Neural cell (in vitro differentiated cells): Measurements from ENCODE around the gene MAP7D2.

Source experiments
- RAD21 ChIP-seq: fragments of 450-650 bp; conservative IDR thresholded peaks from 2 replicates; pipeline ENCODE4 v1.6.1; 2014; ENCODE audit warnings: antibody characterized with exemption, mild to moderate bottlenecking, moderate library complexity
- TF ChIP-seq, protein P1 (sequence below): fragments of 450-650 bp; IDR thresholded peaks from 2 replicates; pipeline ENCODE4 v1.5.1; 2014; ENCODE audit warnings: antibody characterized with exemption, mild to moderate bottlenecking, moderate library complexity; ENCODE audit not compliant: poor library complexity, severe bottlenecking

DNA sequence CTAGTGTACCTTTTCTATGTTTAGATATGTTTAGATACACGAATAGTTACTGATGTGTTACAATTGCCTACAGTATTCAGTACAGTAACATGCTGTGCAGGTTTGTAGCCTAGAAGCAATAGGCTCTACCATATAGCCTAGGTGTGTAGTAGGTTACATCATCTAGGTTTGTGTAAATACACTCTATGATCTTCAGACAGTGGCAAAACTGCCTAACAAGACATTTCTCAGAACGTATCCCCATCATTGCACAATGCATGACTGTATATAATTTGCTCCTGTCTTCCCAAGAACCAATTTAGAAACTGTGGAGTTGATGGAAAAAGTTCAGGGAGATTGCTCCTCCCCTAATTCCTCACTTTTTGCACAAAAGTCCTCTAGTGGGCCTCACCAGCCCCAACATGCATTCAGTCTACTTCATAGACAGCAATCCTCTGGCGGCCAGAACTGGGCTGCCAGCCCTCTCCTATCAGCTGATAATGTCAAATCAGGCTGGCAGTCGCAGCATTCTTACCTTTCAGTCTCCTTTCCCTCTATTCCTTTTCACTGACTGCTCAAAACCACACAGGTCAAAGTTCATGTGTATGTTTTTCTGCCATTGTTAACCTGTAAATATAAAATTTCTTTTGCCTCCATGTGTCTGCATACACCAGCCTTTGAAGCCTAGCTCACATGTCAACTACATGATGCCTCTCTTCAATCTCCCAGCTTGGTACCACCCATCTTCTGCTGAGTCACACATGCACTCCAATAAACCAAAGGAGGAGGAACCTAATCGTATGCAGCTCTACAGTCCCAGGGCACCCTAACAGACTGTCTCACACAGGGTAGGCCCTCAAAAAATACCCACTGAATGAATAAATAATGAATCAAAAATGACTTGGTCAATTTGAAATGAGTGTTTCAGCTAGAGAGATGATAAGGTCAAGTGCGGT is 157.9 kb downstream of the MAP7D2 start:
- TF ChIP-seq, protein P1, sequence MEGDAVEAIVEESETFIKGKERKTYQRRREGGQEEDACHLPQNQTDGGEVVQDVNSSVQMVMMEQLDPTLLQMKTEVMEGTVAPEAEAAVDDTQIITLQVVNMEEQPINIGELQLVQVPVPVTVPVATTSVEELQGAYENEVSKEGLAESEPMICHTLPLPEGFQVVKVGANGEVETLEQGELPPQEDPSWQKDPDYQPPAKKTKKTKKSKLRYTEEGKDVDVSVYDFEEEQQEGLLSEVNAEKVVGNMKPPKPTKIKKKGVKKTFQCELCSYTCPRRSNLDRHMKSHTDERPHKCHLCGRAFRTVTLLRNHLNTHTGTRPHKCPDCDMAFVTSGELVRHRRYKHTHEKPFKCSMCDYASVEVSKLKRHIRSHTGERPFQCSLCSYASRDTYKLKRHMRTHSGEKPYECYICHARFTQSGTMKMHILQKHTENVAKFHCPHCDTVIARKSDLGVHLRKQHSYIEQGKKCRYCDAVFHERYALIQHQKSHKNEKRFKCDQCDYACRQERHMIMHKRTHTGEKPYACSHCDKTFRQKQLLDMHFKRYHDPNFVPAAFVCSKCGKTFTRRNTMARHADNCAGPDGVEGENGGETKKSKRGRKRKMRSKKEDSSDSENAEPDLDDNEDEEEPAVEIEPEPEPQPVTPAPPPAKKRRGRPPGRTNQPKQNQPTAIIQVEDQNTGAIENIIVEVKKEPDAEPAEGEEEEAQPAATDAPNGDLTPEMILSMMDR = no peak
- TF ChIP-seq RAD21 = no peak
